Stimulated activated CD8-positive, alpha-beta memory T cell treated with anti-CD3 and anti-CD28 coated beads, Interleukin-7, amount 100 ng/mL, for 4 hours (primary cell): ENCODE results near the gene ARMC12.
"Not testable (repeated sequence)": the region's sequence is repeated elsewhere in the genome, so short reads cannot be mapped to it uniquely, and the experiment has no call there.

Source experiments
- DNase-seq, 2 donors: peaks; one replicate each; pipeline ENCODE4 v3.0.0-alpha.2; 2020; ENCODE audit warnings: low read depth in 2 of 2

The ARMC12 gene, protein sequence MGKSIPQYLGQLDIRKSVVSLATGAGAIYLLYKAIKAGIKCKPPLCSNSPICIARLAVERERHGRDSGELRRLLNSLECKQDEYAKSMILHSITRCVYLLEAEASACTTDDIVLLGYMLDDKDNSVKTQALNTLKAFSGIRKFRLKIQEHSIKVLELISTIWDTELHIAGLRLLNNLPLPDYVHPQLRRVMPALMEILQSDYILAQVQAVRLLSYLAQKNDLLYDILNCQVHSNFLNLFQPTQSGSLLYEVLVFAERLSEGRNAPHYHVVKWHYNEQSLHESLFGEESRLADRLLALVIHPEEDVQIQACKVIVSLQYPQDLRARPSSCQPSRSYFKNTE

GRCh38 chr6:35736982-35737412 is at the start of gene ARMC12:
TSS of gene ARMC12 (plus strand) at chr6:35737032. CDS start at chr6:35737109, 77 bp downstream.
- DNase-seq = no peak

DNA sequence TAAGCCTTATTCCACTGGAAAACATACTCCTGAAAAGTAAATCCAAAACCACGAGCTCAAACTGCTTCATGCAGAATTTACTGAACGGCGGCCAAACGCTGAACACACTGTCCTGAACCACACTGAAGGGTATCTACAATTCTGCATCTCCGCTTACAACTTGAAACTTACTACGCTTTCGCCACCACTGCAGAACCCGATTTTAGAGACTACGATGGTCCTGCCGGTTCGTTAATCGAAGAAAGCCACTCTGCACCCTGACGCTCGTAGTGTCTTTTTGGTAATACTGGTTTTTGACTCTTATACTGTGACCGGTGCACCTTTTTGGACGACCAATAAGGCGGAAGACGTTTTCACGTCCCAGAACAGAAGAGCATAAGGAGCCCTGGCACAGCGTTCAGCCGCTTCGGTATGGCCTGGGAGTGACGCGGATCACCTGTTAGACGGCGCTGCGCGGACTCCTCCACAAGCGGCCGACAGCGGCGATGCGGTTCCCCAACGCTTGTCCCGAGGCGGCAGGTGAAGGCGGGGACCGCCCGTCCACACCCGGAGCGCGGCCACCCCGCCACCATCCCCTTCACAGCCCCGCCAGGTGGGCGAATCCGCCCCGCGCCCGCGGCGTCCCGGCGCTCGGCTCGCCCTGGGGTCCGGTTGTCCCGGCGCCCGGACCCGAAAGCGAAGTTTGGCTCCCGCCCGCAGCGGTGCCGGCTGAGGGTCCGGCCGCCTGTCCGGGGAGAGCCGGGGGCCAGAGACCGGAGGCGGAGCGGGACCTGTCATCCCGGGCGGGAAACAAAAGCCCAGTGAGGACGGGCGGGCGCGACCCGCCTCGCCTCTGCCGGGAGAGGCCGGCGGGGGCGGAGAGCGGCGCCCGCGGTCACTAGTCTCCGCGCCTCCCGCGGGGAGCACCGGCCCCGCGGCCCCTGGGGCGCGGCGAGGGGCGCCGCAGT is 48.9 kb upstream of the ARMC12 start:
- peak in 1 of 2 donors; percentile 39 for DNase-seq

DNA sequence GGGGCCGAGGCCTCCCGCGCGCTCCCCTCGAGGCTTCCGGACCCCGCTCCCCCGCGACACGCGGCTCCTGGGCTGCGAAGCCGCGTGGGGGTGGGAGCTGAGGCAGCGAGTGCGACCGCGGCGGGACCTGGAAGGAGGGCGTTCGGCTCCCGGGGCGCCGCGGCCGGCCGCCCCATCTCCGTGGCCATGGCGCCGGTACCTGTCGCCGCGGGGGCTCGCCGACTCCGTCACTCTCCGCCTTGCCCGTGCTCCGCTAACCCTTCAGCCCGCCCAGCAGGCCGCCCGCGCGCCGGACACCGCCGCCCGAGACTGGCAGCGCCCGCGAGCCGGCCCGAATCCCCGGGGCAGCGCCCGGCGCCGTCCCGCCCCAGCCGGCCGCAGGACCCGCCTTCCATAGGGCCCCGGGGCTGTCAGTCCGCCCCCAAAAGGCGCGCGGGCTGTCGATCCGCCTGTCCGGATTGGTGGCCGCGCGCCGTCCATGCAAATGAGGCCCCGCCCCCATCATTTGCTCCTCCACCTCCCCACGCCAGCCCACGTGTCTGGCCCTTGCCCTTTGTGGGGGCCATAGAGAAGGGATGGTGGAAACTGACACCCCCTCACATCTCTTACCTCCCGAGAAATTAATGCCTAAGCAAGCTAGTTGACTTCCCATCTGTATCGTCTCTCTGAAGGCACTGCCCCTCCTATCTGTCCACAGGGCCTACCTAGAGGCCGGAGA is 48.1 kb upstream of the ARMC12 start, which contains the start of gene FKBP5:
FKBP5 (minus strand) TSS at position 311 of the 718 bp plus-strand sequence. CDS start 46,091 bp downstream, outside the sequence.
- peak; percentile 81 to 88 for DNase-seq

DNA sequence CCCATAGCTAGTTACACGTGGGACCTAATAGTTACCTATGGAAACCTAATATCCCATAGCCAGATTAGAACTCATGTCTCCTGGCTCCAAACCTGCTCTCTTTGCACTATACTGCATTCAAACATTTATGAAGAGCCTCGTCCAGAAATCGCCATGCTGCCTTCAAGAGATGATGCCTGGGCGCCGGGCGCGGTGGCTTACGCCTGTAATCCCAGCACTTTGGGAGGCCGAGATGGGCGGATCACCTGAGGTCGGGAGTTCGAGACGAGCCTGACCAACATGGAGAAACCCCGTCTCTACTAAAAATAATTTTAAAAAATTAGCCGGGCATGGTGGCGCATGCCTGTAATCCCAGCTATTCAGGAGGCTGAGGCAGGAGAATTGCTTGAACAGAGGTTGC is 46.8 kb upstream of the ARMC12 start:
- DNase-seq = not testable (repeated sequence)

DNA sequence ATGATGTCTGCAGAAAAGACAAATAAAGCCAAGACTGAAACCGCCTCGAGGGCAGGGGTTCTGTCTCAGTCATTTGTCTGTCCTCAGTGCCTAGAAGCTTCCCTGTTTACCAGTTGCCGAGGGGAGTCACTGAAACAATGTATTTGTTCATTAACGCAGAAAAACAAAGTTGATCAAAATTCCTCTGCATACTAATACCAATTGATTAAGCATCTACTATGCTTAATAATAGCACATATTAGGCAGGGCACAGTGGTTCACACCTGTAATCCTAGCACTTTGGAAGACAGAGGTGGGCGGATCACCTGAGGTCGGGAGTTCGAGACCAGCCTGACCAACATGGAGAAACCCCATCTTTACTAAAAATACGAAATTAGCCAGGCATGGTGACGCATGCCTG is 46.3 kb upstream of the ARMC12 start:
- no peak for DNase-seq

DNA sequence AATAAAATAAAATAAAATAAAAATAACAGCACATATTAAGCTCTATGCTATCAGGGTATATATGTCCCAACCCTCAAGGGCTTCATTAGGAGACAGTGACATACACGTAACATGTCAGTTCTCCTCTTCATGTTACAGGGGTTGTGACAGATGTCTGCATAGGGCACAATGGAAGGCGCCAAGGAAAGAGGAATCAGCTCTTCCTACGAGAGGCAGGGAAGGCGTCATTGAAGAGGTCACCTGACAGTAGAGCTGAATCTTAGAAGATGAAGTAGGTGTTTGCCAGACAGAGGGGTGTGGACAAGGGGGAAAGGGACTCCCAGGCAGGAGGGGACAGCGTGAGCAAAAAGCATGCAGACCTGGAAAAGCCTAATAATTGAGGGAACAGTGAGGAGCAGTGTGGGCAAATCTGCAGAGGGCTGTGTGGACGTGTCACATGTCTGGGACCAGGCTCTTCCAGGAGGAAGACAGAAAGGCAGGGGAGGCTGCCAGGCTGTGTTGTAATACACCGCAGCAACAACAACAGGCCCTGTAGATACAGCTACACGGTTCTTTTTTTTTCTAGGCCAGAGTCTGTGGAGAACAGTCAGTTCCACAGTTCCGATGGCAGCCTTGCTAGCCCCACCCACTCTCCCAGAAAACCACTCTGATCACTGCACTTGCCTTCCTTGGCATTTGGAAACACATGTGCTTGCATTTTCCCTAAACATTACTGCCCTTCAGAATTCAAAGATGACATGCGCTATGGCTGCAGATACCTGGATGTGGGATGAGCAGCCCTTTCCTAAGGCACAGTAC is 45.6 kb upstream of the ARMC12 start:
- DNase-seq = no peak

GRCh38 chr6:35694462-35694861 is 42.4 kb upstream of the ARMC12 start:
- no peak for DNase-seq

DNA sequence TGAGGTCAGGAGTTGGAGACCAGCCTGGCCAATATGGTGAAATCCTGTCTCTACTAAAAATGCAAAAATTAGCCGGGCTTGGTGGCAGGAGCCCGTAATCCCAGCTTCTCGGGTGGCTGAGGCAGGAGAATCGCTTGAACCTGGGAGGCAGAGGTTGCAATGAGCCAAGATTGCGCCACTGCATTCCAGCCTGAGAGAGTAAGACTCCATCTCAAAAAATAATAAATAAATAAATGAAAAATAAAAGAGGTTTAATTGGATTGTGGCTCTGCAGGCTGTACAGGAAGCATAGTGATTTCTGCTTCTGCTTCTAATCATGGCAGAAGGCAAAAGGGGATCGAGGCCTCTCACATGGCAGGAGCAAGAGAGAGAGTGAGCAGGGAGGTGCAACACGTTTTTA is 38.4 kb upstream of the ARMC12 start:
- DNase-seq = not testable (repeated sequence)

DNA sequence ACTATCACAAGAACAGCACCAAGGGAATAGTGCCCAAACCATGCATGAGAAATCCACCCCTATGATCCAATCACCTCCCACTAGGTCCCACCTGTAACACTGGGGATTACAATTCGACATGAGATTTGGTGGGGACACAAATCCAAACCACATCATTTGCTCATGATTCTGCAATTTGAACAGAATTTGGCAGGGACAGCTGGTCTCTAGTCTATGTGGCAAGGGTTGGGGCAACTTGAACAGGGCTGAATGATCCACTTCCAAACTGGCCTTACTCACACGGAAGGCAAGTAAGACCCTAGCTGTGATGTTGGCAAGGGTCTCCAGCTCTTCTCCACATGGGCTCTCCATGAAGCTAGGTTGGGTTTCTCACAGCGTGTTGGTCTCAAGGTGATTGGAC is 38.0 kb upstream of the ARMC12 start:
- no peak for DNase-seq

- no peak for DNase-seq
Observed at GRCh38 chr6:35703554-35703953, 33.3 kb upstream of the ARMC12 start.

- no peak for DNase-seq
Observed at GRCh38 chr6:35706468-35706867, 30.4 kb upstream of the ARMC12 start.

- no peak for DNase-seq
Observed at GRCh38 chr6:35707714-35708407, 29.0 kb upstream of the ARMC12 start.

DNA sequence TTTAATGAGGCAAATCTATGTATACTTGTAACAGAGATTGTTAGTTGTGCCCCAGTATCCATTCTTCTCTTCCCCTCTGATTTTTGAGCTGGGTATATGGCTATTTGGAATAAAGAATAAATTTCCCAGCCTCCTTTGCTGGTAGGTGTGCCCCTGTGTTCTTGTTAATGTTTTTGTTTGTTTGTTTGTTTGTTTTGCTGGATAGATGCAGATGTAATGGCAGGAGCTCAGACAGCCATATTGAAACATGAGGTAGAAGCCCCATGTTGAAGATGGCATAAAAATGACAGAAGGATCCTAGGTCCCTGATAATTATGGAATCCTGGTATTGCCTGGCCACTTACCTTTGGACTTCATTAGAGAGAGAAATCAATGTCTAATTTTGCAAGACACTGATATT is 28.2 kb upstream of the ARMC12 start:
- no peak for DNase-seq

DNA sequence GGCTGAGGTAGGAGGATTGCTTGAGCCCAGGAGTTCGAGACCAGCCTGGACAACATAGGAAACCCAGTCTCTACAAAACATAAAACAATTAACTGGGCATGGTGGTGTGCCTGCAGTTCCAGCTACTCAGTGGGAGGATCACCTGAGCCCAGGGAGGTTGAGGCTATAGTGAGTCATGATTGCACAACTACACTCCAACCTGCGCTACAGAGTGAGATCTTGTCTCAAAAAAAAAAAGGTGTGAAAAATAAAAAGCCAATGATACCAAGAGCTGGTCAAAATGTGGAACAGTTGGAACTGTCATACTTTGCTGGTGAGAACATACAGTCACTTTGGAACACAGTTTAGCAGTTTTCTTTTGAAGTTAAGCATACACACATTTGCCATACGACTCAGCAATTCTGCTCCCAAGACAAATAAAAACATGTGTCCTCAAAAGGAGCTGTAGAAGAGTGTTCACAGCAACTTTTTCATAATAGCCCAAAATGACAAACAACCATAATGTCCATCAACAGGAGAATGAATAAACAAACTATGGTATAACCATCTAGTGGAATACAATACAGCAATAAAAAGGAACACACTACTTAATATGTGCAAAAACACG is 26.5 kb upstream of the ARMC12 start:
- DNase-seq = no peak

DNA sequence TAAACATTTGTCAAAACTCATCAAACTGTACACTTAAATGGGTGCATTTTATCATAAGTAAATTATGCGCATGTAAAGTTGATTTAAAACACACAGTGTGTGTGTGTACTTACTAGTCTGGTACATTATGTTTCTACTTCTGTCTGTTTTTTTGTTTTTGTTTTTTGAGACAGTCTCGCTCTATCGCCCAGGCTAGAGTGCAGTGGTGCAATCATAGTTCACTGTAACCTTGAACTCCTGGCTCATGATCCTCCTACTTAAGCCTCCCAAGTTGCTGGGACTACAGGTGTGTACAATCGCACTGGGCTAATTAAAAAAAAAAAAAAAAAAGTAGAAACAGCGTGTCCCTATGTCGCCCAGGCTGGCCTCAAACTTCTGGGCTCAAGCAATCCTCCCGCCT is 25.1 kb upstream of the ARMC12 start:
- no peak for DNase-seq

- no peak for DNase-seq
Observed at GRCh38 chr6:35713006-35713767, 23.6 kb upstream of the ARMC12 start.

DNA sequence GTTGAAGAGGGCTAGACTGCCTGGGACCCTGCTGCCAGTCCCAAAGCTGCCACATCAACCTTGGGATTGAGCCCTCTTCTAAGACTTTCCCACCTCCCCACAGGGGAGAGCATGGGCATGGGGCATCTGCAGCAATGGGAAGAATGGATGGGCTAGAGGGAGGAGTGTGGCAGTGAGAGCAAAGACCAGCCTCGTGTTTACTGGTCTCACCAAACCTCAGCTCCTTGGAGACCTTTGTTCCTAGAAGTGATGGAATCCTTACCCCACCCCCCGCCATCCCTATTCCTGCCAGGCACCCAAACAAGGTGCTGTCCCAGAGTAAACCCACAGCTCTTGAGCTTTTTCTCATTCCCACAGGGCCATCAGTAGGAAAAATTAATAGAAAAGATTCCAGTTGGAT is 20.0 kb upstream of the ARMC12 start:
- DNase-seq = no peak

- no peak for DNase-seq
Observed at GRCh38 chr6:35717449-35718374, 19.1 kb upstream of the ARMC12 start.
